OCI-LY7 (cell line): Measurements from ENCODE around the gene FBLN5. TPM values are rescaled to one million over a fixed set of nuclear protein-coding genes. Genes with fewer than 3 reads are reported as not detected.

ENCODE experiments used
- BruUV-seq: library from RNA; stranded (reverse); fragments of 400-500 nt; replicated peaks from 2 replicates; lab custom pipeline; 2021; lab: Mats Ljungman, UMichigan
- CTCF ChIA-PET: fragments of 300-600 bp; sonication (Branson Sonifier 250); formaldehyde crosslinking; loops from one replicate; lab custom pipeline; 2022; ENCODE audit warnings: antibody characterized with exemption; ENCODE audit not compliant: unreplicated experiment; lab: Charles Lee
- POLR2A ChIA-PET: fragments of 300-600 bp; sonication (Branson Sonifier 250); formaldehyde crosslinking; loops from one replicate; lab custom pipeline; 2022; ENCODE audit warnings: antibody characterized with exemption; lab: Charles Lee
- DNase-seq: peaks from one replicate; pipeline ENCODE4 v3.0.0-alpha.2; 2015; ENCODE audit warnings: low spot score
- H2AFZ ChIP-seq: fragments of 200-600 bp; sonication (generic), shearing (Covaris generic); 2 replicates; pipeline ENCODE4 v1.6.1; 2014; ENCODE audit warnings: mild to moderate bottlenecking, antibody characterized with exemption, low read length, moderate library complexity
- H3K27ac ChIP-seq: fragments of 200-600 bp; sonication (generic); 2 replicates; pipeline ENCODE4 v1.5.1; 2014; ENCODE audit warnings: mixed run types, low read depth, mild to moderate bottlenecking, moderate library complexity, low read length, inconsistent platforms; ENCODE audit not compliant: poor library complexity, severe bottlenecking
- H3K36me3 ChIP-seq: fragments of 200-600 bp; sonication (generic); 2 replicates; pipeline ENCODE4 v1.6.1; 2014; ENCODE audit warnings: mild to moderate bottlenecking, antibody characterized with exemption, low read length, moderate library complexity, mixed read lengths; ENCODE audit not compliant: insufficient read depth
- H3K4me1 ChIP-seq: fragments of 200-600 bp; sonication (generic); 2 replicates; pipeline ENCODE4 v1.5.1; 2014; ENCODE audit warnings: mild to moderate bottlenecking, low read length; ENCODE audit not compliant: insufficient read depth, poor library complexity, severe bottlenecking
- H3K4me2 ChIP-seq: fragments of 200-600 bp; sonication (generic); 2 replicates; pipeline ENCODE4 v1.6.1; 2014; ENCODE audit warnings: mild to moderate bottlenecking, low read length
- H3K4me3 ChIP-seq: fragments of 200-600 bp; sonication (generic); 2 replicates; pipeline ENCODE4 v1.5.1; 2014; ENCODE audit warnings: mild to moderate bottlenecking, low read depth, low read length; ENCODE audit not compliant: poor library complexity, severe bottlenecking
- H3K79me2 ChIP-seq: fragments of 200-600 bp; sonication (generic); 2 replicates; pipeline ENCODE4 v1.6.1; 2016; ENCODE audit warnings: low read depth, mild to moderate bottlenecking, low read length, moderate library complexity, mixed read lengths; ENCODE audit not compliant: insufficient read depth
- H3K9me2 ChIP-seq: fragments of 200-600 bp; sonication (generic); 2 replicates; pipeline ENCODE4 v1.6.1; 2016; ENCODE audit warnings: mild to moderate bottlenecking, low read length, mixed read lengths; ENCODE audit not compliant: insufficient read depth
- H3K9me3 ChIP-seq: fragments of 200-600 bp; sonication (generic); 2 replicates; pipeline ENCODE4 v1.6.1; 2014; ENCODE audit warnings: mild to moderate bottlenecking, mixed run types, low read length, mixed read lengths
- H4K20me1 ChIP-seq: fragments of 200-600 bp; sonication (generic); 2 replicates; pipeline ENCODE4 v1.6.1; 2014; ENCODE audit warnings: mild to moderate bottlenecking, antibody characterized with exemption, low read length, moderate library complexity, mixed read lengths; ENCODE audit not compliant: insufficient read depth
- EZH2phosphoT487 ChIP-seq: fragments of 200-600 bp; sonication (generic); IDR thresholded peaks from 2 replicates; pipeline ENCODE4 v1.6.1; 2018; ENCODE audit warnings: low read depth, borderline replicate concordance, mild to moderate bottlenecking, mixed run types, antibody characterized with exemption, low read length, moderate library complexity, mixed read lengths
- intact Hi-C: fragments of 100-400 bp; cut with micrococcal nuclease; formaldehyde crosslinking; loops from one replicate; pipeline ENCODE4 v1.10.0; 2022; ENCODE audit not compliant: unreplicated experiment
- total RNA-seq, 2 experiments: library from RNA; depleted of rRNA in 1 of 2; stranded (reverse); fragments of >200 nt in 1 of 2; shearing (Covaris generic) in 1 of 2; gene quantifications; 2 replicates each; pipeline ENCODE4 v1.2.3, GENCODE V29; 2014 to 2022
- TF ChIP-seq, protein P1 (sequence below): fragments of 200-600 bp; sonication (generic); conservative IDR thresholded peaks from 2 replicates; pipeline ENCODE4 v1.5.1; 2014; ENCODE audit warnings: mild to moderate bottlenecking, antibody characterized with exemption, low read length, moderate library complexity, mixed read lengths

FBLN5 gene
- total RNA-seq, 2 experiments from 2014 or later = 0.91 to 2.3 TPM

DNA sequence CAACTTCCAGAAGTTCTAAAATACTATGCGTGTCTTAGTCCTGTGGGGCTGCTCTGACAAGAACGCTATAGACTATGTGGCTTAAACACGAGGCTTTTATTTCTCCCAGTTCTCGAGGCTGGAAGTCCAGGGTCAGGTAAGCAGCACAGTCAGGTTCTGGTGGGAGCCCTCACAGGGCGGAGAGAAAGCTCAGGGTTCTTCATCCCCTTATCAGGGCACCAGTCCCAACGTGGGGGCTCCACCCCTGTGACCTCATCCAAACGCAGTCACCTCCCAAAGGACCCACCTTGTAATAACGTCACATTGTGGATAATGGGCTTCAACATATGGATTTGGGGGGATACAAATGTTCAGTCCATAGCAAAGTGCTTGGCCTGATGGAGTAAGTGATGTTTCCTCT lies 43.0 kb downstream of the FBLN5 start:
- TF ChIP-seq EZH2phosphoT487 = no peak
- TF ChIP-seq, protein P1, sequence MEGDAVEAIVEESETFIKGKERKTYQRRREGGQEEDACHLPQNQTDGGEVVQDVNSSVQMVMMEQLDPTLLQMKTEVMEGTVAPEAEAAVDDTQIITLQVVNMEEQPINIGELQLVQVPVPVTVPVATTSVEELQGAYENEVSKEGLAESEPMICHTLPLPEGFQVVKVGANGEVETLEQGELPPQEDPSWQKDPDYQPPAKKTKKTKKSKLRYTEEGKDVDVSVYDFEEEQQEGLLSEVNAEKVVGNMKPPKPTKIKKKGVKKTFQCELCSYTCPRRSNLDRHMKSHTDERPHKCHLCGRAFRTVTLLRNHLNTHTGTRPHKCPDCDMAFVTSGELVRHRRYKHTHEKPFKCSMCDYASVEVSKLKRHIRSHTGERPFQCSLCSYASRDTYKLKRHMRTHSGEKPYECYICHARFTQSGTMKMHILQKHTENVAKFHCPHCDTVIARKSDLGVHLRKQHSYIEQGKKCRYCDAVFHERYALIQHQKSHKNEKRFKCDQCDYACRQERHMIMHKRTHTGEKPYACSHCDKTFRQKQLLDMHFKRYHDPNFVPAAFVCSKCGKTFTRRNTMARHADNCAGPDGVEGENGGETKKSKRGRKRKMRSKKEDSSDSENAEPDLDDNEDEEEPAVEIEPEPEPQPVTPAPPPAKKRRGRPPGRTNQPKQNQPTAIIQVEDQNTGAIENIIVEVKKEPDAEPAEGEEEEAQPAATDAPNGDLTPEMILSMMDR = no peak
- Histone ChIP-seq H3K4me1 (no peaks in the 10 kb centered on the region), H3K9me2 (no peaks in the 10 kb centered on the region), H3K9me3 (no peaks in the 10 kb centered on the region), H3K79me2 (no peaks in the 10 kb centered on the region), H3K27ac (no peak overlapping the region), H3K4me3 (no peak overlapping the region), H3K4me2 (no peak overlapping the region), H3K36me3 (no peaks in the 10 kb centered on the region), H4K20me1 (no peaks in the 10 kb centered on the region), H2AFZ (no peak overlapping the region)
- ChIA-PET CTCF (no interaction called here), POLR2A (no interaction called here)
- intact Hi-C loops = no loop called here
- no peak for DNase-seq
- BruUV-seq = no TSS peak

DNA sequence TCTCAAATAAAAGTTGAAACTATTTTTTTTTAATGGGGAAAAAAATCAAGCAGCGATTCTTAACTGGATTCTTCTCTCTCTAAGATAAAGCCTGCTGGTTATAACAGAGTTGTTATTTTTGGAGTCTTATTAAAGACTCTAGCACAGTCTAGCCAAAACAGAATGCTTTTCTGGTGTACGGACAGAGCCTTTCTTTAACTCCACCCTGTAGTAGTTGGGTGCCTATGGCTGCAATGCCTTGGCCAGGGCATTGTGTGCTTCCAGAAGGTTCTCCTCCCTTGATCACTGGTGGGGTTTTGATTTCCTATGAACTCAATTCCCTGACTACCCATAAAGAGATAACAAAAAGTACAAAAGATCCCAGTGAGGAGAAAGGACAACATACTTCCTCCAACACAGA lies 44.4 kb downstream of the FBLN5 start:
- Histone ChIP-seq H3K4me3 (no peak overlapping the region), H3K9me2 (no peaks in the 10 kb centered on the region), H2AFZ (no peak overlapping the region), H3K79me2 (no peaks in the 10 kb centered on the region), H3K4me1 (no peaks in the 10 kb centered on the region), H3K9me3 (no peaks in the 10 kb centered on the region), H3K4me2 (no peak overlapping the region), H3K27ac (no peak overlapping the region), H4K20me1 (no peaks in the 10 kb centered on the region), H3K36me3 (no peaks in the 10 kb centered on the region)
- TF ChIP-seq, protein P1 = no peak
- TF ChIP-seq EZH2phosphoT487 = no peak
- DNase-seq = no peak
- intact Hi-C loops = no loop called here
- ChIA-PET POLR2A (no interaction called here), CTCF (no interaction called here)
- BruUV-seq = no TSS peak

DNA sequence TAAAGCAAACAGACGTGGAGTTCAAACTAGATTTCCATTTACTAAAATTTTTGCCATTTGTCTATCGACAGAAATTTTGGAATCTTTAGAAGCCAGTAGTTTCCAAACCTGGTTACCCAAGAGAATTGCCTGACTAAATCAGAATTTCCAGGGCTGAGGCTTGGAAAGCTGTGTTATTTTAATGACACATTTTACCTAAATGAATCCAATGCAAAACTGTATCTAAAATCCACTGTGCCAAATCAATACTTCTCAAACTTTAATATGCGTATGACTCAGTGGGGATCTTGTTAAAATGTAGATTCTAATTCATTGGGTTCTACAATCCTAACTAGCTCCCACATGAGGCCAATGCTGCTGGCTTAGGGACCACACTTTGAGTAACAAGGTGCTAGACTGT lies 45.2 kb downstream of the FBLN5 start:
- Histone ChIP-seq H3K4me2 (no peak overlapping the region), H3K36me3 (no peaks in the 10 kb centered on the region), H3K9me3 (no peaks in the 10 kb centered on the region), H3K4me1 (no peaks in the 10 kb centered on the region), H2AFZ (no peak overlapping the region), H4K20me1 (no peaks in the 10 kb centered on the region), H3K4me3 (no peak overlapping the region), H3K9me2 (no peaks in the 10 kb centered on the region), H3K27ac (no peak overlapping the region), H3K79me2 (no peaks in the 10 kb centered on the region)
- CTCF ChIA-PET = no interaction called here
- BruUV-seq = no TSS peak
- POLR2A ChIA-PET = interaction anchor here (0.6 kb wide), 1 partner anchor 455 kb away, joined by 3 read pairs; no protein-coding TSS in a partner anchor
- DNase-seq = no peak
- intact Hi-C loops = no loop called here
- no peak for TF ChIP-seq EZH2phosphoT487
- TF ChIP-seq, protein P1 = no peak
